Stimulated activated naive CD8-positive, alpha-beta T cell treated with anti-CD3 and anti-CD28 coated beads, Interleukin-15, amount 100 ng/mL, for 72 hours (primary cell): ENCODE measurements around the gene ABHD5.

Experiments
- ATAC-seq: fragments of 150-1000 bp; cut with Tn5 transposase; 2 replicates; pipeline ENCODE4 v1.10.0; 2021; ENCODE audit warnings: mild to moderate bottlenecking, moderate library complexity
- DNase-seq, 2 donors: peaks; one replicate each; pipeline ENCODE4 v3.0.0; 2021 to 2022
- H3K27ac Mint-ChIP-seq, 2 donors: one replicate each; pipeline ENCODE4 v1.8.0; 2022; ENCODE audit warnings: mild to moderate bottlenecking in 2 of 2, mixed read lengths in 2 of 2, moderate library complexity in 2 of 2
- H3K27me3 Mint-ChIP-seq: one replicate; pipeline ENCODE4 v1.8.0; 2022; ENCODE audit warnings: mixed read lengths
- H3K4me1 Mint-ChIP-seq: one replicate; pipeline ENCODE4 v1.8.0; 2022; ENCODE audit warnings: mild to moderate bottlenecking, mixed read lengths
- H3K4me3 Mint-ChIP-seq, 2 donors: one replicate each; pipeline ENCODE4 v1.8.0; 2022; ENCODE audit warnings: mild to moderate bottlenecking in 2 of 2, mixed read lengths in 2 of 2, moderate library complexity in 1 of 2
- H3K9me3 Mint-ChIP-seq, 2 donors: one replicate each; pipeline ENCODE4 v1.8.0; 2022; ENCODE audit warnings: mixed read lengths in 2 of 2

ABHD5 gene

GRCh38 chr3:43755516-43756200 is 64.9 kb downstream of the ABHD5 start:
- Mint-ChIP-seq H3K4me3 (peak overlapping the region in 1 of 2 donors; percentile 3), H3K9me3 (peaks cover 0 to 3% of the 10 kb centered on the region in 2 donors), H3K4me1 (peaks cover 39% of the 10 kb centered on the region), H3K27ac (peak overlapping the region; percentile 27 to 70), H3K27me3 (no peaks in the 10 kb centered on the region)
- DNase-seq, result peak in 1 of 2 donors; percentile 22
- ATAC-seq, result peak; percentile 96

GRCh38 chr3:43757666-43758321 is 67.1 kb downstream of the ABHD5 start:
- DNase-seq, result no peak
- H3K4me1 Mint-ChIP-seq, result peaks cover 39% of the 10 kb centered on the region
- no peak overlapping the region for H3K4me3 Mint-ChIP-seq
- H3K27ac Mint-ChIP-seq, result peak overlapping the region; percentile 5 to 14
- H3K27me3 Mint-ChIP-seq, result no peaks in the 10 kb centered on the region
- no peak for ATAC-seq
- peaks cover 0 to 3% of the 10 kb centered on the region in 2 donors for H3K9me3 Mint-ChIP-seq

GRCh38 chr3:43758592-43759225 is 68.0 kb downstream of the ABHD5 start:
- Mint-ChIP-seq H3K9me3 (peaks cover 0 to 3% of the 10 kb centered on the region in 2 donors), H3K27ac (no peak overlapping the region), H3K27me3 (no peaks in the 10 kb centered on the region), H3K4me1 (peaks cover 39% of the 10 kb centered on the region), H3K4me3 (no peak overlapping the region)
- no peak for ATAC-seq
- DNase-seq, result no peak

GRCh38 chr3:43759297-43759782 is 68.6 kb downstream of the ABHD5 start:
- Mint-ChIP-seq H3K9me3 (peaks cover 0 to 3% of the 10 kb centered on the region in 2 donors), H3K27ac (peak overlapping the region in 1 of 2 donors; percentile 15), H3K4me1 (peaks cover 39% of the 10 kb centered on the region), H3K27me3 (no peaks in the 10 kb centered on the region), H3K4me3 (no peak overlapping the region)
- no peak for ATAC-seq
- no peak for DNase-seq

GRCh38 chr3:43759938-43760337 is 69.2 kb downstream of the ABHD5 start:
- ATAC-seq (no peak), DNase-seq (no peak)
- H3K27me3 Mint-ChIP-seq, result peaks cover 6% of the 10 kb centered on the region
- H3K4me3 Mint-ChIP-seq, result no peak overlapping the region
- no peak overlapping the region for H3K27ac Mint-ChIP-seq
- H3K9me3 Mint-ChIP-seq, result peaks cover 0 to 3% of the 10 kb centered on the region in 2 donors
- H3K4me1 Mint-ChIP-seq, result peaks cover 39% of the 10 kb centered on the region

GRCh38 chr3:43760938-43761337 is 70.2 kb downstream of the ABHD5 start:
- DNase-seq (no peak), ATAC-seq (no peak)
- Mint-ChIP-seq H3K4me1 (peaks cover 29% of the 10 kb centered on the region), H3K27me3 (peaks cover 7% of the 10 kb centered on the region), H3K9me3 (peaks cover 0 to 3% of the 10 kb centered on the region in 2 donors), H3K4me3 (no peak overlapping the region), H3K27ac (no peak overlapping the region)

- no peak overlapping the region for H3K4me3 Mint-ChIP-seq
- peaks cover 0 to 2% of the 10 kb centered on the region in 2 donors for H3K9me3 Mint-ChIP-seq
- peaks cover 22% of the 10 kb centered on the region for H3K4me1 Mint-ChIP-seq
- H3K27me3 Mint-ChIP-seq, result peaks cover 9% of the 10 kb centered on the region
- ATAC-seq (no peak), DNase-seq (no peak)
- no peak overlapping the region for H3K27ac Mint-ChIP-seq
Measured at GRCh38 chr3:43762451-43762850, 71.7 kb downstream of the ABHD5 start.

- Mint-ChIP-seq H3K27ac (no peak overlapping the region), H3K9me3 (no peaks in the 10 kb centered on the region), H3K4me1 (peaks cover 8% of the 10 kb centered on the region), H3K27me3 (peaks cover 25% of the 10 kb centered on the region), H3K4me3 (no peak overlapping the region)
- no peak for DNase-seq
- ATAC-seq, result no peak
Measured at GRCh38 chr3:43764056-43764455, 73.3 kb downstream of the ABHD5 start.

GRCh38 chr3:43764471-43764870 is 73.7 kb downstream of the ABHD5 start:
- no peak overlapping the region for H3K4me3 Mint-ChIP-seq
- no peaks in the 10 kb centered on the region for H3K9me3 Mint-ChIP-seq
- peaks cover 30% of the 10 kb centered on the region for H3K27me3 Mint-ChIP-seq
- H3K27ac Mint-ChIP-seq, result no peak overlapping the region
- DNase-seq, result no peak
- no peak for ATAC-seq
- peaks cover 8% of the 10 kb centered on the region for H3K4me1 Mint-ChIP-seq

GRCh38 chr3:43765521-43765971 is 74.8 kb downstream of the ABHD5 start:
- Mint-ChIP-seq H3K4me3 (no peak overlapping the region), H3K27me3 (peaks cover 31% of the 10 kb centered on the region), H3K9me3 (no peaks in the 10 kb centered on the region), H3K27ac (no peak overlapping the region), H3K4me1 (peaks cover 17% of the 10 kb centered on the region)
- no peak for DNase-seq
- no peak for ATAC-seq

GRCh38 chr3:43766672-43767465 is 76.1 kb downstream of the ABHD5 start:
- no peak for DNase-seq
- Mint-ChIP-seq H3K9me3 (no peaks in the 10 kb centered on the region), H3K4me3 (no peak overlapping the region), H3K4me1 (peaks cover 30% of the 10 kb centered on the region), H3K27me3 (peaks cover 43% of the 10 kb centered on the region), H3K27ac (peak overlapping the region in 1 of 2 donors; percentile 23)
- ATAC-seq, result no peak

GRCh38 chr3:43768381-43768973 is 77.7 kb downstream of the ABHD5 start:
- Mint-ChIP-seq H3K4me1 (peaks cover 35% of the 10 kb centered on the region), H3K27me3 (peaks cover 44% of the 10 kb centered on the region), H3K27ac (no peak overlapping the region), H3K4me3 (no peak overlapping the region), H3K9me3 (no peaks in the 10 kb centered on the region)
- ATAC-seq (no peak), DNase-seq (no peak)

- DNase-seq (peak; percentile 71 to 75), ATAC-seq (peak; percentile 53)
- peak overlapping the region; percentile 5 to 64 for H3K4me3 Mint-ChIP-seq
- no peaks in the 10 kb centered on the region for H3K9me3 Mint-ChIP-seq
- H3K4me1 Mint-ChIP-seq, result peaks cover 42% of the 10 kb centered on the region
- peaks cover 44% of the 10 kb centered on the region for H3K27me3 Mint-ChIP-seq
- H3K27ac Mint-ChIP-seq, result no peak overlapping the region
Measured at GRCh38 chr3:43769097-43769884, 78.6 kb downstream of the ABHD5 start.

- H3K27ac Mint-ChIP-seq, result no peak overlapping the region
- peaks cover 42% of the 10 kb centered on the region for H3K4me1 Mint-ChIP-seq
- peak; percentile 30 to 35 for DNase-seq
Measured at GRCh38 chr3:43769885-43770425, 79.2 kb downstream of the ABHD5 start.

More at GRCh38 chr3:43769885-43770425, 79.2 kb downstream of the ABHD5 start:
- peak; percentile 85 for ATAC-seq
- Mint-ChIP-seq H3K9me3 (no peaks in the 10 kb centered on the region), H3K27me3 (peaks cover 38% of the 10 kb centered on the region), H3K4me3 (peak overlapping the region in 1 of 2 donors; percentile 64)
